Upper lobe of left lung (tissue), 4 donors: ENCODE measurements around the gene MSH6.

Source experiments
- EP300 ChIP-seq, 4 donors: sonication (generic); formaldehyde crosslinking; IDR thresholded peaks; one replicate each; pipeline ENCODE4 v1.5.1; 2017; ENCODE audit warnings: antibody characterized with exemption in 4 of 4, control low read depth in 2 of 4
- POLR2A ChIP-seq, 4 donors: fragments of 450-650 bp; IDR thresholded peaks; one replicate each; pipeline ENCODE4 v1.5.1; 2016 to 2017; ENCODE audit warnings: antibody characterized with exemption in 4 of 4, mild to moderate bottlenecking in 2 of 4
- POLR2AphosphoS5 ChIP-seq, 2 donors: sonication (generic); formaldehyde crosslinking; IDR thresholded peaks; one replicate each; pipeline ENCODE4 v1.5.1; 2017; ENCODE audit warnings: antibody characterized with exemption in 2 of 2
- TF ChIP-seq, protein P1 (sequence below), 6 experiments: fragments of 450-650 bp in 4 of 6; fragments of 200-600 bp in 2 of 6; sonication (generic) in 2 of 6; IDR thresholded peaks; one replicate each; pipeline ENCODE4 v1.5.1; 2016 to 2019; ENCODE audit warnings: antibody characterized with exemption in 6 of 6

DNA sequence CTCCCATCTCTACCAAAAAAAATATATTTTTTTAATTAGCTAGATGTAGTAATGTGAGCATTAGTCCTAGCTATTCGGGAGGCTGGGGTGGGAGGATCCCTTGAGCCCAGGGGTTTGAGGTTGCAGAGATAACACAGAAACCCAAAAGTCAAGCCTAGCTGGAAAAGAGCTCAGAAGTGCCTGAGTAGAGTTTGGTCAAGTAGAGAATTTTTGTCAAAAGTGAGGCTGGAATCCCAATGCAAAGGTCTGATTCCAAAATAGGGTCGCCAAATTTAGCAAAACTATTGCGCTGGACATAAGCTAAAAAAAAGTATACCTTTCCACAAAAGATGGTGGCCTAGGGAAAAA lies 15.5 kb upstream of the MSH6 start:
- TF ChIP-seq, protein P1, sequence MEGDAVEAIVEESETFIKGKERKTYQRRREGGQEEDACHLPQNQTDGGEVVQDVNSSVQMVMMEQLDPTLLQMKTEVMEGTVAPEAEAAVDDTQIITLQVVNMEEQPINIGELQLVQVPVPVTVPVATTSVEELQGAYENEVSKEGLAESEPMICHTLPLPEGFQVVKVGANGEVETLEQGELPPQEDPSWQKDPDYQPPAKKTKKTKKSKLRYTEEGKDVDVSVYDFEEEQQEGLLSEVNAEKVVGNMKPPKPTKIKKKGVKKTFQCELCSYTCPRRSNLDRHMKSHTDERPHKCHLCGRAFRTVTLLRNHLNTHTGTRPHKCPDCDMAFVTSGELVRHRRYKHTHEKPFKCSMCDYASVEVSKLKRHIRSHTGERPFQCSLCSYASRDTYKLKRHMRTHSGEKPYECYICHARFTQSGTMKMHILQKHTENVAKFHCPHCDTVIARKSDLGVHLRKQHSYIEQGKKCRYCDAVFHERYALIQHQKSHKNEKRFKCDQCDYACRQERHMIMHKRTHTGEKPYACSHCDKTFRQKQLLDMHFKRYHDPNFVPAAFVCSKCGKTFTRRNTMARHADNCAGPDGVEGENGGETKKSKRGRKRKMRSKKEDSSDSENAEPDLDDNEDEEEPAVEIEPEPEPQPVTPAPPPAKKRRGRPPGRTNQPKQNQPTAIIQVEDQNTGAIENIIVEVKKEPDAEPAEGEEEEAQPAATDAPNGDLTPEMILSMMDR (IDR thresholded peaks at IDR 0.05), result no peak
- TF ChIP-seq POLR2AphosphoS5 (IDR thresholded peaks at IDR 0.05) (no peak), EP300 (IDR thresholded peaks at IDR 0.05) (no peak), POLR2A (IDR thresholded peaks at IDR 0.05) (no peak)
